Mesenchymal stem cell (in vitro differentiated cells and primary cell): ENCODE measurements around the gene SUGCT.
A peak's percentile ranks its signal among the peaks of the same experiment; 100 is the strongest.

ENCODE experiments used
- DNase-seq: peaks from one replicate; pipeline ENCODE4 v3.0.0-alpha.2; 2013
- H2AFZ ChIP-seq: one replicate; pipeline ENCODE4 v1.6.1; 2013; ENCODE audit warnings: low read depth, mild to moderate bottlenecking, control low read depth, inconsistent platforms, low read length, moderate library complexity
- H2AK5ac ChIP-seq: 2 replicates; pipeline ENCODE4 v1.6.1; 2013; ENCODE audit warnings: low read length, moderate library complexity, mild to moderate bottlenecking, inconsistent platforms; ENCODE audit not compliant: severe bottlenecking
- H2BK120ac ChIP-seq: one replicate; pipeline ENCODE4 v1.6.1; 2013; ENCODE audit warnings: low read depth, mild to moderate bottlenecking, inconsistent platforms, low read length, moderate library complexity
- H2BK12ac ChIP-seq, 2 experiments: one replicate each; pipeline ENCODE4 v1.6.1; 2013; ENCODE audit warnings: inconsistent platforms in 2 of 2, low read length in 2 of 2, mild to moderate bottlenecking in 2 of 2, moderate library complexity in 2 of 2, control low read depth in 1 of 2
- H2BK15ac ChIP-seq: one replicate; pipeline ENCODE4 v1.6.1; 2013; ENCODE audit warnings: mild to moderate bottlenecking, low read depth, inconsistent platforms; ENCODE audit not compliant: poor library complexity, severe bottlenecking
- H2BK5ac ChIP-seq: 2 replicates; pipeline ENCODE4 v1.6.1; 2013; ENCODE audit warnings: low read depth, mild to moderate bottlenecking, low read length, control low read depth, inconsistent platforms; ENCODE audit not compliant: poor library complexity, severe bottlenecking
- H3K14ac ChIP-seq, 2 experiments: one replicate each; pipeline ENCODE4 v1.6.1; 2013; ENCODE audit warnings: inconsistent platforms in 2 of 2, low read length in 2 of 2, control low read depth in 1 of 2, mild to moderate bottlenecking in 1 of 2, moderate library complexity in 1 of 2
- H3K18ac ChIP-seq, 2 experiments: one replicate each; pipeline ENCODE4 v1.6.1; 2013; ENCODE audit warnings: inconsistent platforms in 2 of 2, low read length in 2 of 2, control low read depth in 1 of 2, low read depth in 1 of 2, mild to moderate bottlenecking in 1 of 2
- H3K23ac ChIP-seq, 2 experiments: one replicate each; pipeline ENCODE4 v1.6.1; 2013; ENCODE audit warnings: inconsistent platforms in 2 of 2, low read length in 2 of 2, mild to moderate bottlenecking in 2 of 2, moderate library complexity in 2 of 2, control low read depth in 1 of 2
- H3K27ac ChIP-seq: 2 replicates; pipeline ENCODE4 v1.5.1; 2013; ENCODE audit warnings: mild to moderate bottlenecking, moderate library complexity, low read length, control low read depth, inconsistent platforms; ENCODE audit not compliant: poor library complexity, severe bottlenecking
- H3K27me3 ChIP-seq, 2 experiments: 2 replicates each; pipeline versions ENCODE4 v1.6.1 to v1.7.0; 2013; ENCODE audit warnings: low read length in 2 of 2, mild to moderate bottlenecking in 2 of 2, moderate library complexity in 2 of 2, control low read depth in 1 of 2, inconsistent platforms in 1 of 2; ENCODE audit not compliant: control insufficient read depth in 1 of 2, insufficient read depth in 1 of 2
- H3K36me3 ChIP-seq, 2 experiments: 2 replicates each; pipeline versions ENCODE4 v1.6.1 to v1.7.0; 2013; ENCODE audit warnings: low read length in 2 of 2, control low read depth in 1 of 2, inconsistent platforms in 1 of 2, low read depth in 1 of 2, mild to moderate bottlenecking in 1 of 2; ENCODE audit not compliant: insufficient read depth in 2 of 2, control insufficient read depth in 1 of 2
- H3K4ac ChIP-seq, 2 experiments: one replicate each; pipeline ENCODE4 v1.6.1; 2013; ENCODE audit warnings: inconsistent platforms in 2 of 2, low read length in 2 of 2, mild to moderate bottlenecking in 2 of 2, moderate library complexity in 2 of 2, control low read depth in 1 of 2, low read depth in 1 of 2
- H3K4me1 ChIP-seq: 2 replicates; pipeline ENCODE4 v1.6.1; 2013; ENCODE audit warnings: low read depth, low read length, control low read depth; ENCODE audit not compliant: control insufficient read depth, insufficient read depth
- H3K4me2 ChIP-seq: 2 replicates; pipeline ENCODE4 v1.6.1; 2013; ENCODE audit warnings: low read length, mild to moderate bottlenecking, inconsistent platforms; ENCODE audit not compliant: poor library complexity, severe bottlenecking
- H3K4me3 ChIP-seq, 2 experiments: 2 replicates each; pipeline versions ENCODE4 v1.5.1 to v1.7.0; 2013; ENCODE audit warnings: low read length in 2 of 2, mild to moderate bottlenecking in 2 of 2, control low read depth in 1 of 2, low read depth in 1 of 2; ENCODE audit not compliant: insufficient read depth in 1 of 2
- H3K79me1 ChIP-seq: replicated peaks from 2 replicates; pipeline ENCODE4 v1.6.1; 2013; ENCODE audit warnings: mild to moderate bottlenecking, control low read depth, low read length, inconsistent platforms; ENCODE audit not compliant: poor library complexity, severe bottlenecking
- H3K9ac ChIP-seq: 2 replicates; pipeline ENCODE4 v1.7.0; 2013; ENCODE audit warnings: mild to moderate bottlenecking, low read length, moderate library complexity
- H3K9me3 ChIP-seq: 2 replicates; pipeline ENCODE4 v1.7.0; 2013; ENCODE audit warnings: mild to moderate bottlenecking, low read length; ENCODE audit not compliant: control insufficient read depth
- H4K8ac ChIP-seq: one replicate; pipeline ENCODE4 v1.6.1; 2013; ENCODE audit warnings: inconsistent platforms, mild to moderate bottlenecking, low read length, moderate library complexity
- H4K91ac ChIP-seq: one replicate; pipeline ENCODE4 v1.6.1; 2013; ENCODE audit warnings: mild to moderate bottlenecking, low read length, inconsistent platforms
- WGBS: methylation state at CpG from one replicate; pipeline ENCODE4 v1.1.7; 2013; ENCODE audit warnings: mixed read lengths; 5-methylcytosine and 5-hydroxymethylcytosine counted together

Gene SUGCT

DNA sequence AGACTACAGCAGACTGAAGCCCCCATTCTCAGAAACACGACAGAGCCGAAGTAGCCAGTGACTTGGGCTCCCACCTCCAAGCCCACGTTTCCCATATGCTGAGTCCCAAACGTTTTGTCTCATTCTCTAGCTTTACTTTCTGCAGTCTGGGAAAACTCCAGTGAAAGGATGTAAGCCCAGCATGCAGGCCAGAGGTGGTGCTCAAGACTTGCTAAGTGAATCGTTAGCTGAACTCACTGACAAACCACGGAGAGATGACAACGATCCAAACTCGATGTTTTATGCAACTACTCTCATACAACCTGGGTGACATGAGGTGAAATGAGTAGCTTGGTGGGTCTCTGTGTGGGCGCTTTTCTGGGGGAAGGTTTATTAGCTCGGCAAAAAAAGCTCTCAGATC is 731.8 kb downstream of the SUGCT start:
- H3K27ac ChIP-seq, result no peak overlapping the region
- H3K4me2 ChIP-seq, result no peak overlapping the region
- no peaks in the 10 kb centered on the region for H3K79me1 ChIP-seq
- no peak overlapping the region for H2BK5ac ChIP-seq
- no peak overlapping the region for H3K9ac ChIP-seq
- no peaks in the 10 kb centered on the region for H3K36me3 ChIP-seq
- H2AK5ac ChIP-seq, result no peak overlapping the region
- H3K4me3 ChIP-seq, result no peak overlapping the region
- no peak overlapping the region for H3K18ac ChIP-seq
- DNase-seq, result no peak
- peaks cover 5% of the 10 kb centered on the region for H3K9me3 ChIP-seq
- 76% methylated on average over 10 of the region's 10 CpGs for WGBS
- no peak overlapping the region for H3K4ac ChIP-seq
- no peaks in the 10 kb centered on the region for H3K27me3 ChIP-seq
- H3K23ac ChIP-seq, result no peak overlapping the region
- H2BK120ac ChIP-seq, result no peak overlapping the region
- H3K4me1 ChIP-seq, result no peaks in the 10 kb centered on the region
- no peak overlapping the region for H4K91ac ChIP-seq
- peak overlapping the region; percentile 34 for H2BK15ac ChIP-seq
- no peak overlapping the region for H3K14ac ChIP-seq
- H2BK12ac ChIP-seq, result no peak overlapping the region
- no peak overlapping the region for H2AFZ ChIP-seq
- no peak overlapping the region for H4K8ac ChIP-seq

DNA sequence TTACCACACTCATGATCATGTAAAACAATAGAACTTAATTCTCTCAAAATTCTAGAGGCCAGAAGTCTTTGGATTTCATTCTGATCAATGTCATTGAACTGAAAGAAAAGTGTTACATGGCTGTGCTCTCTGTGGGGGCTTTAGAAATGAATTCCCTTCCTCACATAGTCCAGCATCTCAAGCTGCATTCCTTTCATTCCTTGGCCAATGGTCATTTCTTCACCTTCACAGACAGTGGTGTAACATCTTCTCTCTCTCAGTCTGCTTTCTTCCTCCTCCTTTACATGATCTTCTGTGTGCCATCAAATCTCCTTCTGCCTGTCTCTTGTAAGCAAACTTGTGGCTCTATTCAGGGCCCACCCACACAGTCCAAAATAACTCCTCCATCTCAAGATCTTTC is 735.3 kb downstream of the SUGCT start:
- no peak overlapping the region for H2BK120ac ChIP-seq
- no peak overlapping the region for H3K14ac ChIP-seq
- DNase-seq, result no peak
- H2BK12ac ChIP-seq, result no peak overlapping the region
- no peak overlapping the region for H3K23ac ChIP-seq
- no peaks in the 10 kb centered on the region for H3K27me3 ChIP-seq
- H3K9me3 ChIP-seq, result peaks cover 5% of the 10 kb centered on the region
- H3K4ac ChIP-seq, result no peak overlapping the region
- H2AK5ac ChIP-seq, result no peak overlapping the region
- H2BK5ac ChIP-seq, result no peak overlapping the region
- no peak overlapping the region for H2BK15ac ChIP-seq
- H3K4me3 ChIP-seq, result no peak overlapping the region
- peak overlapping the region; percentile 54 for H3K27ac ChIP-seq
- no peak overlapping the region for H4K91ac ChIP-seq
- H3K9ac ChIP-seq, result no peak overlapping the region
- H3K4me2 ChIP-seq, result no peak overlapping the region
- no peaks in the 10 kb centered on the region for H3K36me3 ChIP-seq
- no peak overlapping the region for H3K18ac ChIP-seq
- H2AFZ ChIP-seq, result no peak overlapping the region
- no peaks in the 10 kb centered on the region for H3K79me1 ChIP-seq
- no peaks in the 10 kb centered on the region for H3K4me1 ChIP-seq
- H4K8ac ChIP-seq, result no peak overlapping the region

GRCh38 chr7:40873248-40873647 is 738.4 kb downstream of the SUGCT start:
- DNase-seq, result no peak
- H3K4me2 ChIP-seq, result no peak overlapping the region
- H3K9me3 ChIP-seq, result peaks cover 5% of the 10 kb centered on the region
- no peak overlapping the region for H3K27ac ChIP-seq
- H3K14ac ChIP-seq, result no peak overlapping the region
- peaks cover 3% of the 10 kb centered on the region for H3K4me1 ChIP-seq
- H3K18ac ChIP-seq, result no peak overlapping the region
- no peak overlapping the region for H4K91ac ChIP-seq
- no peak overlapping the region for H3K4ac ChIP-seq
- H2BK120ac ChIP-seq, result no peak overlapping the region
- H2AK5ac ChIP-seq, result no peak overlapping the region
- H2BK15ac ChIP-seq, result no peak overlapping the region
- H3K36me3 ChIP-seq, result no peaks in the 10 kb centered on the region
- no peak overlapping the region for H2AFZ ChIP-seq
- no peak overlapping the region for H2BK5ac ChIP-seq
- H4K8ac ChIP-seq, result no peak overlapping the region
- H3K23ac ChIP-seq, result no peak overlapping the region
- no peaks in the 10 kb centered on the region for H3K27me3 ChIP-seq
- H3K4me3 ChIP-seq, result no peak overlapping the region
- H3K79me1 ChIP-seq, result no peaks in the 10 kb centered on the region
- 100% methylated on average over 3 of the region's 3 CpGs for WGBS
- no peak overlapping the region for H3K9ac ChIP-seq
- no peak overlapping the region for H2BK12ac ChIP-seq

- Histone ChIP-seq H3K27ac (no peak overlapping the region), H3K36me3 (no peaks in the 10 kb centered on the region), H3K4ac (no peak overlapping the region), H3K9me3 (no peaks in the 10 kb centered on the region), H2AK5ac (no peak overlapping the region), H3K9ac (no peak overlapping the region), H3K18ac (no peak overlapping the region), H3K14ac (no peak overlapping the region), H3K27me3 (no peaks in the 10 kb centered on the region), H2BK15ac (no peak overlapping the region), H4K8ac (no peak overlapping the region), H3K4me3 (no peak overlapping the region), H3K4me1 (peaks cover 5% of the 10 kb centered on the region), H2BK12ac (no peak overlapping the region), H3K79me1 (no peaks in the 10 kb centered on the region), H3K23ac (no peak overlapping the region), H3K4me2 (no peak overlapping the region), H2BK120ac (no peak overlapping the region), H2AFZ (no peak overlapping the region), H2BK5ac (no peak overlapping the region), H4K91ac (no peak overlapping the region)
- WGBS, result 87% methylated on average over 3 of the region's 4 CpGs
- DNase-seq, result no peak
Observed at GRCh38 chr7:40874756-40875155, 740.0 kb downstream of the SUGCT start.
